T47D (cell line): Measurements from ENCODE around the gene ZNF862.

Source experiments
- DNase-seq, 2 experiments: peaks; one replicate each; pipeline versions ENCODE4 v3.0.0 to v3.0.0-alpha.2; 2011 to 2012; ENCODE audit warnings: low read depth in 1 of 2, low spot score in 1 of 2
- JUND ChIP-seq: IDR thresholded peaks from 2 replicates; pipeline ENCODE4 v1.6.1; 2012; ENCODE audit warnings: low read depth
- in situ Hi-C: cut with HindIII; loops from 2 replicates; pipeline ENCODE4 v1.10.0; 2016; ENCODE audit warnings: low sequenced_read_pairs, low pct_unique_long_range_greater_than_20kb

Gene ZNF862

DNA sequence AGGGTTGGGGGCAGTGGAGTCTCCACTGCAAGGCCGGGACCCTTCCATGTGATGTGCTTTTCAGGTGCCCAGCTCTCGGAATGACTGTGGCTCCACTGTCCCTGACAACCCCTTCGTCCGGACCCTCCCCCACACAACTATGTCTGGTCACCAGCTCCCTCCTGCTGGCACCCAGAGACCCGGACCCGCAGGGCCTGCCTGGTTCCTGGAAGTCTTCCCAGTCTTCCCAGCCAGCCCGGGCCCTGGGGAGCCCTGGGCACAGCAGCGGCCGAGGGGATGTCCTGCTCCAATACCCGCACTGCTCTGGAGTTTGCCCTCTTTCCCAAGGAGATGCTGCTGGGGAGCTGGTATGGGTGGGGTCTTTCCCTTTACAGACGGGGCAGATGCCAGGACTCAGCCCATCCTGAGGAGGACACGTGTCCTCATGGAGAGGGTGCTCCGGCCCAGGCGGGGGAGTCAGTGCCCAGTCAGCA, 41.1 kb downstream of the ZNF862 start:
- no peak for TF ChIP-seq JUND
- in situ Hi-C loops, result no loop called here
- DNase-seq, result no peak

GRCh38 chr7:149879766-149880637, 41.8 kb downstream of the ZNF862 start:
- no peak for TF ChIP-seq JUND
- DNase-seq, result no peak
- in situ Hi-C loops, result no loop called here

DNA sequence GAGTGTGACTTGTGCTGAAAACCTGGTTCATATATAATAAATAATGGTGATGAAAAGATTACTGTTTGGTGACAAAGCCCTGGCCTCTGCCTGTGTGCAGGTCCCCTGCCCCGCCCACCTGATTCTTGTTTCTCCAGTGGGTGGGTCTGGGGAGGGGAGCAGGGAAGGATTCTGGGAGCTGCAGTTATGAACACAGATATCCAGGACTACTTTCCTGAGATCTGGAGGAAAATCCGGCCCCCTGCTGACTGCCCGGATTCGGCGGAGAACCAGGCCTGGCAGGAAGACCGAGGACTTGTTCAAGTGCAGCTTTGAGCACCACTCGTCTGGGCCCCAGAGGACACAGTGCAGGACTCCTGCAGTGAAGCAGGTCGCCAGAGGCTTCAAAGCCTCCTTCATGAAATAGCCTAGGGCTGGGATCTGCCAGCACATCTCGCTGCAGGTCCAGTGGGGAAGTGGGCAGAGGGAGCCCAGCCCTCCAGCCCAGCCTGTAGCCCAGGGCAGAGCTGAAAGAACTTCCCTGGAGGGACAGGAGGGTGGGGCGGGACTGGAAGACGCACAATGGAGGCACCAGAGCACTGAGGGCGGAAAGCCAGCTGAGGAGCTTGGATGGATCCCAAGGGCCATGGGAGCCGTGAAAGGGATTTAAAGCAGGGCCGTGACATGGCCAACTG, 42.6 kb downstream of the ZNF862 start:
- in situ Hi-C loops, result no loop called here
- no peak for DNase-seq
- no peak for TF ChIP-seq JUND

GRCh38 chr7:149881328-149882247, 43.4 kb downstream of the ZNF862 start:
- TF ChIP-seq JUND, result no peak
- in situ Hi-C loops, result no loop called here
- DNase-seq, result no peak

DNA sequence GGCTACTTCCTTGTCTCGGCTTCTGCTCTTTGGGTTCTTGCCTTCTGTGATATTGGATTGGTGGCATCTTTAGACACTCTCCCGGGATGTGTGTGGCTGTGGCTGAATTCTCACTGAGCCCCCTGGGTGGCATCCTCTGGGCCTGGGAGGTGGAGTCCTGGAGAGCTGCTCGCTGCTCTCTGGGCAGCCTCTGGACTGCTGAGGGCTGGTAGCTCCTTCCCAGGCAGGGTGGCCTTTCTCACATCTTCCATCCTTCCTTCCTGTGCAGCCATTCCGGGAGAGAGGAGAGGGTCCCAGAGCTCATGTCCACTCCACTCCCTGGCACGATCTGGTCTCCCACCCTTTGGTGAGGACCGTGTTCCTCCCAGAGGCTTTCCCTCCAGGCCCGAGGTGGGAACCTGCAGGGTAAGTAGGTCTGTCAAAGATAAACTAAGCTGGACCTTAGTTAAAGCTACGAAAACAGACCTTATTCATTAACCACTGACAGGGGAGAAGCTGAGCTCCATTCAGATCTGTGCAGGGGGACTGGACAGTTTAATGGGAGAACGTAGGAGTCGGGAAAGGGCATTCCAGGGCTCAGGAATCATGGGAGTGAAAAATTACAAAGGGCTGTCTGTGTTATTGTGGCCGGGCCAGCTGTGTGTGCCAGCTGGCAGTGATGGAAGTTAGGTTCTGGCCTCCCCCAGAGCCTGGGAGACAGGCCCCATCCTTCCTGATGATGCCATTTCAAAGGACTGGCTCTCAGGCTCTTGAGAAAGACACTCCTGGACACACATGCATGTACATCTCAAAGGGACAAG, 44.3 kb downstream of the ZNF862 start:
- TF ChIP-seq JUND, result no peak
- in situ Hi-C loops, result no loop called here
- DNase-seq, result no peak

- in situ Hi-C loops, result no loop called here
- DNase-seq, result no peak
- no peak for TF ChIP-seq JUND
Observed at GRCh38 chr7:149883048-149883438, 44.9 kb downstream of the ZNF862 start.

DNA sequence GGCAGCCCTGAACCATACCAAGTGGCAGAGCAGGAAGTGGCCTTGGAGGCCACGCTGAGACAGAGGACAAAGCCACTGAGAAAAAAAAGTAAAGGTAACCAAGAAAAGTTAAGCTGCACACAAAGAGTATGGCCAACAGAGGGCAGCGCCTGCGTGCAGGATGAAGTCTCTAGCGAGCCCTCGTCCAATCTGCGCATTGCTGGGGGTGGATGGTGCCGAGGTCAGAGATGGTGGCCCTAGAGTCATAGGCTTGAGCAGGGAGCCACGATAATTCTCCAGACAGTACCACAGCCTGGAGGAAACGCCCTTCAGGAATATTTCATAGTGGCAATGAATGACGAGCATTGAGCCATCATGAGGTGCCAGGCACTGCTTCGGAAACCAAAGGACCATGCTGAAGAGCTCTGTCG, 45.3 kb downstream of the ZNF862 start:
- peak in 1 of 2 experiments; percentile 70 for DNase-seq
- in situ Hi-C loops, result no loop called here

GRCh38 chr7:149884016-149884415, 45.8 kb downstream of the ZNF862 start:
- in situ Hi-C loops, result no loop called here
- DNase-seq, result no peak
- no peak for TF ChIP-seq JUND

More for the DNA sequence above, 45.3 kb downstream of the ZNF862 start:
- no peak for TF ChIP-seq JUND

DNA sequence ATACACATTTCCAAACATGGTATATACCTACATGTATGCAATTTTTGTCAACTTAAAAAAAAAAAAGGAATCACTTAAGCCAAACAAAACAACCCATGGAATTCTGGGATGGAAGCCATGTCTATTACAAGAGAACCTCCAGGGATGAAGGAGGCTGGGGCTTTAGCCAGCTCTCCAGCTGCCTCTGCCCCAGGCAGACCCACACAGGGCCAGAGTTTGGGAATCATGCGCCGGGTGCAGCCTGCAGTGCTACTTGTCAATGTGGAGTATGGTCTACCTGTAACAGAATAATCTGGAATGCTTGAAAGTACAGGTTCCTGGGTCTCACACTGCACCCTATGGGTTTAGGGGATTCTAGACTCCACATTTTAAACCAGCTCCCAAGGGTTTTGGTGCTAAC, 46.4 kb downstream of the ZNF862 start:
- no peak for TF ChIP-seq JUND
- no peak for DNase-seq
- in situ Hi-C loops, result no loop called here

DNA sequence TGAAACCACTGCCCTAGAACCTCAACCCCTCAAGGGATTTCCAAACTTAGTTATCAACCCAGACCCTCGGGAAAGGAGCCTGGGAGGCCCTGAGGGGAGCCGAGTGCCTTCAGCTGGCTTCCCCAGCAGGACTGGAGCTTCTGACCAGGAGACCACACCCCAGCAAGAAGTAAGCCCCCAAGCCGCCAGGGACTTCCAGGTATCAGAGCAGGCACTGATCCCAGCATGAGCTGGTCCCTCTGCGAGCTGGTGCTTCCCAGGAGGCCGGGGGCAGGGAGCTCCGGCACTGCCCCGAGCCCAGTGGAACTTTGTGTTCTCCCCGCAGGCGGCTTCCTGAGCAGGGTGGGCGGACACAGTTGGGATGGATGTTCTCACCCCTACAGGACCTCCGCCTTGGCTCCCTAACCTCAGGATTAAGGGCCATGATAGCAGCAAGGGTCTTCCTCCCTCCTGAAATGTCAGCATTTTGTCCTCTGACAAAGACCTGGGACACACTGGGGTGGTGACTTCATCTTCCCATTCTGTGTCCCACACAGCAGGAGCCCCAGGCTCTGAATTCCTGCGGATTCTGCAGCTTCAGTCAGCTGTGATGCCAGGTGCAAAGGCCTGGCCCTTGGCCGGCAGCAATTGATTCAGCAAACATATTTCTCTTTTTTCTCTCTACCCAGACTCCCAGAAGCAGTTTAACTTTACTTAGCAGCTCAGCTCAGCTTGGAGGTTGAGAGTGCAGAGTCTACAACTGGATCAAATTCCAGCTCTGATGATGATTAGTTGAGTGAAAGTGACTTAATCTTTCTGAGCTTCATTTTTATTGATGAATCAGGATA, 47.2 kb downstream of the ZNF862 start:
- peak in 1 of 2 experiments; percentile 65 for DNase-seq
- in situ Hi-C loops, result no loop called here
- TF ChIP-seq JUND, result no peak

DNA sequence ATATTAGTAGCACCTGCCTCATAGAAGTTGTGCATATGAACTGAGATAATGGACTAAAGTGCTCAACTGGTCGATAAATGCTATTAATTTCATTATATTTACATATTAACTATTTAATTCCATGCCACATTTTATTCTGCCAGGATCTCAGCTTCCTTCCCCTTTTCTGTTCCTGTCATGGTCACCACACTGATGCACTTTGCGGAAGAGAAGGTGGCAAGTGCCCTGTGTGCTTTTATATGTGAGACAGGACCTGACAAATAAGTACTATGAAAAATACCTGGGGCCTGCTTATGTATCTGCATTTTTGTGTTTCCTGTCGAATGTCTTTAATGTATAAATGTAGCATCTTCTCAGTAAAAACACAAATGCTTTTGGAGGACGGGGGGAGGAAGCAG, 47.8 kb downstream of the ZNF862 start:
- DNase-seq, result no peak
- no peak for TF ChIP-seq JUND
- in situ Hi-C loops, result no loop called here
